Colonic mucosa (tissue), 4 donors: Measurements from ENCODE around the gene MCTS1. TPM values are rescaled to one million over a fixed set of nuclear protein-coding genes. Genes with fewer than 3 reads are reported as not detected.

ENCODE experiments used
- DNase-seq: peaks from one replicate; pipeline ENCODE4 v3.0.0-alpha.2; 2020
- H3K27ac ChIP-seq: fragments of 200-600 bp; one replicate; pipeline ENCODE4 v1.8.0; 2021
- H3K27me3 ChIP-seq: fragments of 200-600 bp; one replicate; pipeline ENCODE4 v1.8.0; 2021
- H3K36me3 ChIP-seq: fragments of 200-600 bp; one replicate; pipeline ENCODE4 v1.8.0; 2021
- H3K4me1 ChIP-seq: fragments of 200-600 bp; one replicate; pipeline ENCODE4 v1.8.0; 2021; ENCODE audit warnings: mild to moderate bottlenecking
- H3K4me3 ChIP-seq: fragments of 200-600 bp; one replicate; pipeline ENCODE4 v1.8.0; 2021
- H3K9ac ChIP-seq, 2 donors: one replicate each; pipeline ENCODE4 v1.7.0; 2013; ENCODE audit warnings: control low read depth in 2 of 2, low read depth in 2 of 2, low read length in 2 of 2
- H3K9me3 ChIP-seq: fragments of 200-600 bp; one replicate; pipeline ENCODE4 v1.8.0; 2021
- CTCF ChIP-seq: fragments of 200-600 bp; IDR thresholded peaks from one replicate; pipeline ENCODE4 v1.8.0; 2022; ENCODE audit warnings: antibody characterized with exemption, mild to moderate bottlenecking
- intact Hi-C: fragments of 100-400 bp; cut with DNase I; formaldehyde crosslinking; loops from one replicate; pipeline ENCODE4 v1.14.1; 2022
- total RNA-seq, 2 donors: library from RNA; stranded (reverse); fragmentation: NEBNext Ultra II Directional in 1 of 2; extraction: Animal tissue kit (Norgen Biotek cat#: 25700) in 1 of 2; gene quantifications; one replicate each; pipeline ENCODE4 v1.2.1, GENCODE V29; 2021
- donor health status: healthy.
- donor health status: DM: no; HTN: no; CAD: no.
- donor health status: DM: no; HTN: no; CAD: no.

Gene MCTS1
- total RNA-seq, 2 donors from 2014 or later, result 37.6 to 60.4 TPM

DNA sequence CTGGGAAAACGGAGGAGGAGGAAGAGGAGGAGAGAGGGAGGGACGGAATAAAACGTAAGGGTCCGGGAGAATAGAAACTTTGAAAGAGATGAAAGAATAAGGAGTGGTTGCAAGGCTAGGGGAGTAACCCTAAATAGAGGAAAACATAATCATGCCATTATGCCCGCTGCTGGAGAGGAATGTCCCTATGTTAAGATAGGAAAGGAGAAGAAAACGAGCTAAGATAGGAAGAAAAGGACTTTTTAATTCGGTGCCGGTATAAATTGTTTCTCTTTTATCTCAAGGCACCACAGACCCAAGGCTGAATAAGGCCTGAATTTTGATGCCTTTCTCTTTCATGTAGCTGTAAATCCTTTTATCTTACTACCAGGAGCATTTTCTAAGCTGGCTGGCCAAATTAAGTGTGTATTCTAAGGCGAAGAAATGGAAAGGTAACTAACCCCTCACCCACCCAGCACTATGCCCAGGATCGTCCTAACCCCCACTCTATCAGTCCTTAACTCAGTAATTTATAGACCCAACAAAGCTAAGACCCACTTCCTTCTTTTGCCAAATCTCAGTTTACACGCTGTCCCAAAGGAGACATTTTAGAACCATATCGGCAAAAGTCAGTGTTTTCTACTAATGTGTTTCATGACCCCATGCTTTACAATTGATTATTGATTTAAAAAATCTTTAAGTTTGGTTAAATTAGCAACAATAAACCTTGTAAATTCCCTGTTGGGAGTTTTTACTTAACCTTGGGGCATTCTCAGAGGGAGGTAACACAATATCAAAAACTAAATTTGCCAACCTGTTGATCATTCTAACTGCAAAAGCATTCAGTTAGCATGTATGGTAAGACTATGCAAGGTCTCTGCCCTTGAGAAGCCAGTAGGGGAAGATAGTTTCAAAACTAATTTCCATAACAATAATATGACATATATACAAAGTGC lies 42.0 kb upstream of the MCTS1 start:
- Histone ChIP-seq H3K27me3 (no peaks in the 10 kb centered on the region), H3K36me3 (no peaks in the 10 kb centered on the region), H3K9ac (peak overlapping the region in 1 of 2 donors; percentile 78), H3K9me3 (no peaks in the 10 kb centered on the region), H3K4me1 (no peaks in the 10 kb centered on the region), H3K27ac (peak overlapping the region; percentile 58), H3K4me3 (peak overlapping the region; percentile 41)
- intact Hi-C loops, result no loop called here
- TF ChIP-seq CTCF, result no peak
- DNase-seq, result no peak

DNA sequence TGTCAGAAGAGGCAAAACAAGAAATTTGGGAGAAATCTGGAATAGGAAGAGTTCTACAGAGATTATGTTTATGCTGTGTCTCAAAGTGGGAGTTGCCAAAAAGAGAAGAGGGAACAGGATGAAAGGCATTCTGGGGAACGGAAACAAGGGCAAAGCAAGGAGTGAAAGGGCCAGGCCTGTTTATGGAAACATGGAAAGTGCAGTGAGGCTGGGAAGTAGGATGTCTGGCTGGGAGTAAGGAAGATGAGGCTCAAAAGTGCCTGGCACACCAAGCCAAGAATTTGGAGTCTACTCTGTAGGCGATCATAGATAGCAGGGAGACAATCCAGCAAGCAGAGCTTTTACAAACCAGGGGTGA lies 41.4 kb upstream of the MCTS1 start:
- TF ChIP-seq CTCF, result no peak
- Histone ChIP-seq H3K4me3 (no peak overlapping the region), H3K36me3 (no peaks in the 10 kb centered on the region), H3K9ac (no peak overlapping the region), H3K4me1 (no peaks in the 10 kb centered on the region), H3K27ac (peak overlapping the region; percentile 58), H3K9me3 (no peaks in the 10 kb centered on the region), H3K27me3 (no peaks in the 10 kb centered on the region)
- no peak for DNase-seq
- intact Hi-C loops, result no loop called here

- no peak overlapping the region for H3K4me3 ChIP-seq
- H3K27me3 ChIP-seq, result no peaks in the 10 kb centered on the region
- H3K9ac ChIP-seq, result no peak overlapping the region
- intact Hi-C loops, result no loop called here
- DNase-seq, result no peak
- H3K4me1 ChIP-seq, result no peaks in the 10 kb centered on the region
- no peak overlapping the region for H3K27ac ChIP-seq
- no peak for TF ChIP-seq CTCF
- H3K36me3 ChIP-seq, result no peaks in the 10 kb centered on the region
- no peaks in the 10 kb centered on the region for H3K9me3 ChIP-seq
These were observed 39.0 kb upstream of the MCTS1 start for GRCh38 chrX:120564925-120565324.

DNA sequence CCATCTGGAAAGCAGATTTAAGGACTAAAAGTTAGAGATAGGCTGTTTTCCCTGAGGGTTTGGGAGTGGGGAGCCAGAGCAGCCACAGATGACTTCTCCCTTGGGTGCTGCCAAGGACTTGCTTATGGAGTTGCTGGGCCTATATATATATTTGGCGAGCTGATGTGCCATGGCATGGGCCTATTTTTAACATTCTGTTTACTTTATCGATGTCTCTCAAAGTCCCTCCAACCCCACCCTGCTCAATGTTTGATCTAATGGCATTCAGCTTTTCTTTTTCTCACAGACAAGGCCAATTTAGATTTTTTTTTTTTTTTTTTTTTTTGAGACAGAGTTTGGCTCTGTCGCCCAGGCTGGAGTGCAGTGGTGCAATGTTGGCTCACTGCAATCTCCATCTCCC lies 37.1 kb upstream of the MCTS1 start:
- H3K27me3 ChIP-seq, result no peaks in the 10 kb centered on the region
- H3K4me3 ChIP-seq, result no peak overlapping the region
- H3K27ac ChIP-seq, result no peak overlapping the region
- TF ChIP-seq CTCF, result no peak
- intact Hi-C loops, result no loop called here
- no peak overlapping the region for H3K9ac ChIP-seq
- H3K36me3 ChIP-seq, result no peaks in the 10 kb centered on the region
- DNase-seq, result no peak
- no peaks in the 10 kb centered on the region for H3K9me3 ChIP-seq
- H3K4me1 ChIP-seq, result no peaks in the 10 kb centered on the region

DNA sequence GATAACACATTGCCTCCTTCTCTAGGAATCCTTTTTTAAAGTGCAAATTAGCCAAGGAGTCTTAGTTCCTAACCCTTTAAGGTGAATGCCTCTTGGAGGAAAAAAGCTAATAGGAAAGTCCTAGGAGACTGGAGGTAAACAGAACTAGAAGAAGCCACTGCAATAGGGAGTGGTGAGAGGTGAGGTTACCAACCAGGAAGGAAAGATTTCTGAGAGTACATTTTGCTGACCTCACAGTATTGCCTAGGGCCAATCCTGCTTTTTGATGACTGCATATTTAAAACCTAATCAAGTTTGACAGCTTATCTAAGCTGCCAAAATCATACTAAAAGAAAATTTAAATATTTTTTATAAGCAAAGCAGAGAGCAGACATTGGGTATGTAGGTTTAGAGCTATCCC lies 35.9 kb upstream of the MCTS1 start:
- no peak for DNase-seq

More for the DNA sequence above, 35.9 kb upstream of the MCTS1 start:
- intact Hi-C loops, result no loop called here
- Histone ChIP-seq H3K27me3 (no peaks in the 10 kb centered on the region), H3K4me3 (no peak overlapping the region), H3K27ac (no peak overlapping the region), H3K9ac (no peak overlapping the region), H3K9me3 (no peaks in the 10 kb centered on the region), H3K36me3 (no peaks in the 10 kb centered on the region), H3K4me1 (no peaks in the 10 kb centered on the region)
- no peak for TF ChIP-seq CTCF
